NCI-H2029 (cell line): ENCODE results near the gene SERP1.

Source experiments
- DNase-seq: peaks from one replicate; lab custom pipeline; 2025; lab: John Stamatoyannopoulos, UW

The SERP1 gene

DNA sequence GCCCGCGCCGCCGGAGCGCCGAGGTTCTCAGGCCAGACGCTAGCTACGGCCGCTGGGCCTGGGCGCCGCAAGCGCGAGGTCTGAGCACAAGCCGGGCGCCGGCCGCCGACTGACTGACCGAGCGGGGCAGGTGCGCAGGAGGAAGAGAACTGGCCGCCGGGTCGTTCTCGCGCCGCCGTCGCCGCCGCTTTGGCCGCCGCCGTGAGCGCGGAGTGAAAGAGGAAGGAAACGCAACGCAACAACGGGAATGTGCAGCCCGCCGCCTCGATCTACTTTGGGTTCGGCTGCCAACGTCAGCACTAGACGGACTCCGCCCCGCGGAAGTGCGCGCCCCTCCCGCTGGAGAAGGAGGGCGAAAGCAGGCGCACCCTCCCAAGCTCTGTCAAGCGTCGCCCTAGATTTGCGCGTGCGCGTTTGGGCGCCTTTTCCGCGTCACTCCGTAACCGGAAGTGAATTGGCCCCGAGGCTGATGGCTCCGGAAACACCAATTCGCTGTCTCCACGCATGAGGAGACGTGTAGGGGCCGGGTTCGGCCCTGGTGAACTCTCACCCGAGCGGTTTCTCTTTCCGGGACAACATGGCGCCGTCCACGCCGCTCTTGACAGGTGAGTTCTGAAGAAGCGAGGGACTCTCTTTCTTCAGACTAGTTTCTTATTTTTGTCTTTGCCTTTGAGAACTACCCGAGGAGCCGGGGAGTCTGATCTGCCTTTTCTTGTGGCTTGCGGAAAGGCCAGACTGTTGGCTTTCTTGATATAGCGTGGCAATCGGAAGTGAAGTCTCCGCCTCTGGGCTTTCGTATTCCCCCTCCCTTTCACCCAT lies at the start of gene SERP1, which contains the start of gene EIF2A:
Gene SERP1 (minus strand): TSS at position 271 of the 819 bp plus-strand sequence. CDS start 361 bp downstream, outside the sequence.
Gene EIF2A (plus strand): TSS at position 562 of the 819 bp plus-strand sequence. CDS start 16 bp downstream, at position 578.
- peak; percentile 99 for DNase-seq

DNA sequence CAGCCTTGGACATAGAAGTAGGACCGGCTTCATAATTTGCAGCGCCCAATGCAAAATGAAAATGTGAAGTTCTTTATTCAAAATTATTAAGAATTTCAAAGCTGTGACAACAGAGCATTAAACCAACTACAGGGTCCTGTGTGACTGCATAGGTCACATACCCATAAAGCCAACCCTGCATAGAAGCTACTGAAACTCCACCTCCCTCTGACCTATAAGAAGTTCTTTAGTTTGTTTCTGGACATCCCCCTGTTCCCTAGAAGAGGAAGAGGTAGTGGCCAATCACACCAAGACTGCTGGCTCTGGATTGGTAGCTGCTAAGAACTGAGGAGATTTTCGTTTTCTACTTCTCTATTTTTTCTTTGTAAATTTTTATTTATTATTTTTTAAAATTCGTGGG lies 47.9 kb upstream of the SERP1 start:
- no peak for DNase-seq

- DNase-seq: no peak
Measured at GRCh38 chr3:150589759-150590158, 43.5 kb upstream of the SERP1 start.

GRCh38 chr3:150588027-150588830 lies 41.9 kb upstream of the SERP1 start:
- DNase-seq: no peak

DNA sequence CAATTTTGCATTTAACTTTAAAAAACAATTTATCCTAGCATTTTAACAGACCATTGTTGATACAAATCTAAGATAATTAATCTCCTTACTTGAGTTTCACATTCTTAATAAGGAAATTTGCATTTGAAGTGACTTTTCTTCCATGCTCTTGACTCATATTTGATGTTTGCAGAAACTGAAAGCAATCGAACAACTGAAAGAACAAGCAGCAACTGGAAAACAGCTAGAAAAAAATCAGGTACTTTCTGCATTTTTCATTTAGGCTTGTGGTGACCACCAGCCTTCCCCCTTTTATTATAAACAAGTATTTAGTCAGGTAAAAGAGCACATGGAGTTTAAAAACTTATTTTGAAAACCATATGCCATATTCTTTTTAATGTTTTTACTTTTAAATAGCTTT lies 36.7 kb upstream of the SERP1 start:
- DNase-seq: no peak

- no peak for DNase-seq
Measured at GRCh38 chr3:150582620-150583019, 36.3 kb upstream of the SERP1 start.

DNA sequence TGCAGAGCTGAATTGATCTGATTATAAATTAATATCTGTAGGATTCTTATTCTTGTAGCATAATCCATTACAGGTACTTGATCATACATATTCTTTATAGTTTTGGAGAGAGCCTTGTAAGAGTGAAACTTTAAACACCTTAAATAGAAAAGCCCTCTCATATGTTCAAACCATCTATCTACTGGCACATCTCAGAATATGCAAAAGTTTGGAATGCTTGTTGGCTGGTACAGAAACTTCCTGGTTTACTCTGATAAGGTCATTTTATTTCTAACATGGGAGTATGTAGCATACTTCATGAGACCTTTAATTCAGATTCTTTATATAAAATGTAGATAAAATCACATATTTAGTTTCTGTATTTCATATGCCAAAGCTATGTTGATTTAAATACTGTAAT lies 34.9 kb upstream of the SERP1 start:
- DNase-seq: no peak

- no peak for DNase-seq
Measured at GRCh38 chr3:150577855-150578254, 31.6 kb upstream of the SERP1 start.

DNA sequence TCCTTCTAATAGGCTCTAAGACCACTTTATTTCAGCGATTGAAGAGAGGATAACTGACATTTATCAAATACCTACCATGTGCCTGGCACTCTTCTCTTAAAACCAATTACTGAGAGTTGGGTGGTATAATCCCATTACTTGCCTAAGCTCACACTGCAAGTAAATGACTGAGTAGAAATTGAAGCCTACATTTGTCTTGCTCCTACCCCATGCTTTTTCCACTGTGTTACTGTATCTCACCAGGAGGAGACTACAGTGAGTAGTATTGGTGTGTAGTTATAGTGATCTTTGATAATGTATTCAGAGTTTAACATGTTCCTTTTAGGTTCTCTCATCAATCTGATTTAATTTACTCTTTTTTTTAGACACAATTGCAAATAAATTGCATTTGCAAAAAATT lies 21.0 kb upstream of the SERP1 start:
- no peak for DNase-seq

- DNase-seq: no peak
Measured at GRCh38 chr3:150564243-150564642, 17.9 kb upstream of the SERP1 start.

DNA sequence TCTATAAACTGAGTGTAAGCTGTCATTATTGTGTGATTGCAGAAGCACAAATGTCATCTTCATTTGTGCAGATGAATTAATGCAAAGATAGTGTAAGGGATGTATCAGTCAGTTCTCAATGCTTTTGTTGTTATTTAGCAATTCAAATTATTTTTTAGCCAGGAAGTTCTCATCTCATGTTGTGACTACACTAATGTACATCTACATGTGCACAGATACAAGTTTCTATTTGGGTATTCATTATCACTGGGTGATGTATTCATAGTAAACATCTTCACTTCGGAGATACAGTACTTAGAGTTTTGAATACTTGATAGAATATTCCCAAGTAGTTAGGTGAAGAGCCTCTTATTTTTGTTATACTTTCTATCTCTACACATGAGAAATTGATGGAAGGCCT lies 11.4 kb upstream of the SERP1 start:
- DNase-seq: no peak

GRCh38 chr3:150556792-150557191 lies 10.5 kb upstream of the SERP1 start:
- no peak for DNase-seq

- no peak for DNase-seq
Measured at GRCh38 chr3:150555859-150556436, 9.7 kb upstream of the SERP1 start.

GRCh38 chr3:150547045-150547741 lies 897 bp upstream of the SERP1 start:
- no peak for DNase-seq

- no peak for DNase-seq
Measured at GRCh38 chr3:150545419-150546225, 674 bp downstream of the SERP1 start.

GRCh38 chr3:150544726-150545125 lies 1.6 kb downstream of the SERP1 start:
- peak; percentile 31 for DNase-seq

DNA sequence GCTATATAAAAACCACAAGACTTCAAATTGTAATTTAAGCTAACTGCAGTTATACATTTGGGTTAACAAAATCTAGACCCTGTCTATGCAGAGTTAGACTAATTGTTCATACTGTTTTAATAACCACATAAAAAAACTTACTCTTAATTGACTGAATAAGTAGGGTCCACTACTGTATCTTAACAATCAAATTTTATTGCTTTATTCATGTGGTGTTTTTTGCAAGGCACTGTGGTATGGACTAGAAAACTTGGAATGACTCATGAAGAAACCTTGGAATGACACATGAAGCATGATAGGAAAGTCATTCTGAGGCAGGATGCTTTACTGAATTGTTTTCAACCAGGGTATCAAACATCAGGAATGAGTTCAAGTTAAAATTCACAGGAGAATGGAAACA lies 2.3 kb downstream of the SERP1 start:
- DNase-seq: no peak

DNA sequence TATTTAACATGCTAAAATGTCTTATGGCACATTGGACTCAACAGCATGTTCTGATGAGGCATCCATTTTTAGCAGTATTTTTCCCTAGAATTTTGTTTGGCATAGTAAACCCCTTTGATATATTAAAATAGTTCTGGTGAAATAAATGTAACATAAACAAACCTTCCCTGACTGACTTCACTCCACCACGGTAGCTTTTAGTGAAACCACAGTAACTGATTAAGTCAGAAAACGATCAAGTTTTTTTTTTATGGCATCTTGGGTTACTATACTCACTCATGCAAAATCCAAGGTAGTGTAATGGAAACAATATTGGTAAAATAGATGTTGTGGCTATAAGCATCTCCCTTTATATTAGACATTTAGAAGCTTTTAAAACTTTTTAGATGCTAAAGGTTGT lies 2.8 kb downstream of the SERP1 start:
- no peak for DNase-seq

GRCh38 chr3:150543128-150543527 lies 3.2 kb downstream of the SERP1 start:
- no peak for DNase-seq

GRCh38 chr3:150540991-150541390 lies 5.3 kb downstream of the SERP1 start:
- DNase-seq: no peak

DNA sequence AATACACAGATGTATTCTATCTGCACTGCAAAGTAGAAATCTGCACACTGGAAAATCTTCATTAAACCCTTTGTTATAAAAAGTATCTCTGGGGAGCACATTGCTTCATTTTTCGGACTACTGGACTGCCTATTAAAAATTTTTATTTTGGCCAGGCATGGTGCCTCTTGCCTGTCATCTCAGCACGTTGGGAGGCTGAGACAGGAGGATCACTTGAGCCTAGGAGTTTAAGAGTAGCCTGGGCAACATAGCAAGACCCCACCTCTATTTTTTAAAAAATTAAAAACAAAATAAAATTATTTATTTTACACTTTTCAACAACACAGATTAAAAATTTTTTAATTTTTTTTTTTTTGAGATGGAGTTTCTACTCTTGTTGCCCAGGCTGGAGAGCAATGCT lies 6.0 kb downstream of the SERP1 start:
- DNase-seq: no peak
